GM12891 (cell line): ENCODE measurements around the gene MSI2.

Experiments used
- POLR2AphosphoS5 ChIP-seq: IDR thresholded peaks from 2 replicates; pipeline ENCODE4 v1.6.1; 2011; ENCODE audit warnings: low read depth, low read length, control low read depth
- SPI1 ChIP-seq: IDR thresholded peaks from 2 replicates; pipeline ENCODE4 v1.6.1; 2011; ENCODE audit warnings: low read depth, low read length, control low read depth

- TF ChIP-seq POLR2AphosphoS5 (no peak), SPI1 (no peak)
Observed at GRCh38 chr17:57496382-57496781, 240.1 kb downstream of the MSI2 start.
